VCaP (cell line): Measurements from ENCODE around the gene KCNA10.

ENCODE experiments used
- H3K27ac ChIP-seq: fragments of 450-650 bp; 2 replicates; pipeline ENCODE4 v1.5.1; 2017
- CTCF ChIP-seq: fragments of 450-650 bp; conservative IDR thresholded peaks from 2 replicates; pipeline ENCODE4 v1.5.1; 2017; ENCODE audit warnings: mild to moderate bottlenecking, moderate library complexity

The KCNA10 gene

GRCh38 chr1:110489973-110490542, 28.9 kb downstream of the KCNA10 start:
- no peak overlapping the region for H3K27ac ChIP-seq
- no peak for TF ChIP-seq CTCF

- TF ChIP-seq CTCF, result no peak
- no peak overlapping the region for H3K27ac ChIP-seq
These were observed 29.6 kb downstream of the KCNA10 start for GRCh38 chr1:110489406-110489805.

GRCh38 chr1:110488867-110489266, 30.1 kb downstream of the KCNA10 start:
- no peak overlapping the region for H3K27ac ChIP-seq

GRCh38 chr1:110488161-110488560, 30.8 kb downstream of the KCNA10 start:
- no peak overlapping the region for H3K27ac ChIP-seq
- TF ChIP-seq CTCF, result no peak

More at GRCh38 chr1:110488867-110489266, 30.1 kb downstream of the KCNA10 start:
- no peak for TF ChIP-seq CTCF

GRCh38 chr1:110487726-110488125, 31.2 kb downstream of the KCNA10 start:
- no peak for TF ChIP-seq CTCF
- H3K27ac ChIP-seq, result no peak overlapping the region

GRCh38 chr1:110485725-110486124, 33.2 kb downstream of the KCNA10 start:
- TF ChIP-seq CTCF, result no peak
- H3K27ac ChIP-seq, result no peak overlapping the region

GRCh38 chr1:110484801-110485200, 34.2 kb downstream of the KCNA10 start:
- no peak overlapping the region for H3K27ac ChIP-seq
- no peak for TF ChIP-seq CTCF

GRCh38 chr1:110483308-110483685, 35.7 kb downstream of the KCNA10 start:
- TF ChIP-seq CTCF, result no peak
- H3K27ac ChIP-seq, result no peak overlapping the region
